CD4-positive, alpha-beta T cell treated with Interferon alpha-2 for 1 hour (primary cell): ENCODE measurements around the gene KPNA3.
"Not testable (repeated sequence)": the region's sequence is repeated elsewhere in the genome, so short reads cannot be mapped to it uniquely, and the experiment has no call there.

Experiments
- DNase-seq, 2 donors: peaks; one replicate each; pipeline ENCODE4 v3.0.0-alpha.2; 2020 to 2022

KPNA3 gene, protein sequence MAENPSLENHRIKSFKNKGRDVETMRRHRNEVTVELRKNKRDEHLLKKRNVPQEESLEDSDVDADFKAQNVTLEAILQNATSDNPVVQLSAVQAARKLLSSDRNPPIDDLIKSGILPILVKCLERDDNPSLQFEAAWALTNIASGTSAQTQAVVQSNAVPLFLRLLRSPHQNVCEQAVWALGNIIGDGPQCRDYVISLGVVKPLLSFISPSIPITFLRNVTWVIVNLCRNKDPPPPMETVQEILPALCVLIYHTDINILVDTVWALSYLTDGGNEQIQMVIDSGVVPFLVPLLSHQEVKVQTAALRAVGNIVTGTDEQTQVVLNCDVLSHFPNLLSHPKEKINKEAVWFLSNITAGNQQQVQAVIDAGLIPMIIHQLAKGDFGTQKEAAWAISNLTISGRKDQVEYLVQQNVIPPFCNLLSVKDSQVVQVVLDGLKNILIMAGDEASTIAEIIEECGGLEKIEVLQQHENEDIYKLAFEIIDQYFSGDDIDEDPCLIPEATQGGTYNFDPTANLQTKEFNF

DNA sequence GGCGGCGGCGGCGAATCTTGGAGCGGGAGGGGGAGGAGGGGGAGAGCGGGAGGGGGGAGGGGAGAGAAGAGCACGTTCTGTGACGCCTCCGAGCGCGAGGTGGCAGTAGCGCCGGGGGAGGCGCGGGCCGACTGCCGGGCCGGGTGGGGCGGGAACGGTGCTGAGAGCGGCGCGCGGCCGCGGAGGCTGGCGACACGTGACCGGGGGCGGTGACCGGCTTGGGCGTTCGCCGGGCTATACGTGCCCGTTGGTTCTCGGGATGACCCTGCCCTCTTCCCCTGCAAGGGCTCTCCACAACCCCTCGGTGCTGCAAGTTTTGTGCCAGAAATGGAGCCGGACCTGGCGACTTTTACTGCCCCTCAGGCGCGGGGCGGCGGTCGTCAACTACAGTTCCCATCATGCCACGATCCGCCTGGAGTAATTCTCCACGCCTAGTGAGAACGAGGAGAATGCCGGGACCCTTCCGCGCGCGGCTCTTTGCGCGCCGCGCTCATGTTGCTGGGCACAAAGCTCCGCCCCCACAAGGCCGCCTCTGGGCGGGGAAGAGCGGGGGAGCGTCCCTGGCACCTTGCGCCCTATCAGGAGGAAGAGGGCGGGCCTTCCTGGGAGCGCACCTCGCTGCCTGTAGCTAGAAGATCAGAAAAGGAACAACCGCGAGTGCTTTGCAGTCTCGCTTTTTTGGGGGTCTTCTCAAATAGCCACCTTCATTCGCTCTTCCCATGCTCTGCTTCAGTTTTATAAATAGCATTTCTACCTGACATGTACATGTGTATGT lies at the start of gene KPNA3:
Gene KPNA3, minus strand, starts transcription at position 133 of the 775 bp plus-strand sequence. CDS start 176 bp downstream, outside the sequence.
- peak; percentile 96 for DNase-seq

DNA sequence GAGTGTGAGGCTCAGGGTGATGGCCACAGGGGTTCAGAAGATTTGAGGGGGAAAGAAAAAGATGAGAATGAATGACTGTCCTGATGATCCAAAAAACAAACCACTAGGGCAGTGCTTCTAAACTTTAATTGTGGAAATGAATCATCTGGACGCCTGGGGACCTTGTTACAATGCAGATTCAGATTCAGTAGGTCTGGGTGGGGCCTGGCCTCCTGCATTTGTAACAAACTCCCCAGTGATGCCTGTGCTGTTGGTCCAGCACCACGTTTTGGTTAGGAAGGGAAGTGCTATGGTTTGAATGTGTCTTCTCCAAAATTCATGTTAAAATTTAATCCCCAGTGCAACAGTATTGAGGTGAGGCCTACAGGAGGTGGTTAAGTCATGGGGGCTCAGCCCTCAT lies 49.5 kb upstream of the KPNA3 start:
- DNase-seq = no peak

DNA sequence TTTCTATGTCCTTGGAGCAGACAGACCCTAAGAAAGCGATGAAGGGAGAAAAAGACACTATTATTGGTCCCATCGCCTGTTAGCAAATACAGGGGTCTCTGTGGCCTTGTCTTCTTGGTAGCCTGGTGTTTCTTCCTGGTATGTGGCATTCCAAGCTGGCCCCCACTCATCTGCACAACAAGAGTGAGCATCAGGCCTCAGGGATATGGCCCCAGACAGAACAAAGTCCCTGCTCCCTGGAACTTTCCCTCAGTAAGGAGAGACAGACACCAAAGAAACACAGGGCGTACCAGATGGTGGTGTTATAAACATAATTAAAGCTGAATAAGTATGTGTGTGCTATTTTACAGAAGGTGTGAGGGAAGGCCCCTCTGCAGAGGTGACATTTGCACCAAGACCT lies 48.2 kb upstream of the KPNA3 start:
- no peak for DNase-seq

DNA sequence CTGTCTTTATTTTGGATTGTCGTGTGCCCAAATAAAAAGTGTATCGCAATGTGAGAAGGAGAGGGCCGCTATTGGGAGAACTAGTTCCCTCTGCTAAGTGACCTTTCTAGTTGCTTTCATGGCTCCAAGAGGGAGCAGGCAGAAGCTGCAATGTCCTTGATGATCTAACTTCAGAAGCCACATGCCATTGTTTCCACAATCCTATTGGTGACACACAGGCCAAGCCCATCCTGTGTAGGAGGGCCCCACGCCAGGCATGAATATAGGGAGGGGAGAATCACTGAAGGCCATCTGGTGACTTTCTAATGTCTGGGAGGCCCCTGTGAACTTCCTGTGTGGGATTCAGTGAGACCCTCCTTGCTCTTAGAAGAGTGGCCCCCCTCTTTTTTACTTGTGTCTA lies 47.8 kb upstream of the KPNA3 start:
- no peak for DNase-seq

DNA sequence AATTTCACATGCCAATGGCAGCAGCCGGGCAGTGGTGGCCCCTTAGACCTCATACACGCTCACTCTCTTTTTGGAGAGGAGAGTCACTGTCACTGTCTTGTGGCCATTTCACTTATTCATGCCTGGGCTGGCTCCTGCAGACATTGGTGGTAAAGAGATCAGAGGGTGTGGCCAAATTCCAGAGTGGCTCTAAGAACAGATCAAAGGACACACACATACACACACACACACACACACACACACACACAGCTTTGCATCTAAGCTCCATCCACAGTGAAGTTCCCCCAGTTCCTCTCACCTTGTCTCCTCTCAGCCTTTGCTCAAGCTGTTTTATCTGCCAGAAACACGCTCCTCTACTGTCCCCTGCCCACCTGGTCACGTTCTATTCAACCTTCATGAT lies 46.5 kb upstream of the KPNA3 start:
- no peak for DNase-seq

DNA sequence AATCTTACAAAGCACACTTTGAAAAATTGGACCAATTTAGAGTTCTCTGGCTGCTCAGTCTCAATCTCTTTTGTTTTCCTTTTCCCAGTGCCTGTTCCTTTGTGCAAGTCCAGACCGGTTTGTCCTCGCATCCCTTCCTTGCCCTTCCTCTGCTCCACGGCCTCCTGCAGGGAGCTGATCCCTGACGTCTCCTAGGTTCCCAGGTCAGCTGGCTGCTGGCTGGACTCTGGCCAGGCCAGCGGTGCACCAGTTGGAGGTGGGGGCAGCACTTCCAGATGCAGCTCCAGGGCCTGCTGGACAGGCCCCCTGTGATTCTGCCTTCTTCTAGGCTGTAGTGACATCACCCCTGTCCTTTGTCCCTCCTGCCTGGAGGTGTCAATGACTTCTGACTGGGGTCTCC lies 44.0 kb upstream of the KPNA3 start:
- no peak for DNase-seq

DNA sequence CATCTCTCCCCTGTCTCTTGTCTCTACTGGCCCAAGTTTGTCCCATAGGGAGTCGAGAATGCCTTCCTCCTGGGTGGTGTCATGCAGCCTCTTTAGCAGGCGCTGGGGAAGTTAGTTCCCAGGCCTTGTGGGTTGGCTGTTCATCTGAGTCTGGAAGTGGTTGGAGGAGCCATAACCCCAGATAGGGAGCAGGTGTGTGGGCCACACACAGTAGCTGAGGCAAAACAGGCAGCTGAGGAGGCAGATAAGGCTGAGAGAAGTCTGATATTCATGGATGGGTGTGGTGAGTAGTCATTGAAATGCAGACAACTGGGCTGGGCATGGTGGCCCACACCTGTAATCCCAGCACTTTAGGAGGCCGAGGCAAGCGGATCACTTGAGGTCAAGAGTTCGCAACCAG lies 40.9 kb upstream of the KPNA3 start:
- no peak for DNase-seq

DNA sequence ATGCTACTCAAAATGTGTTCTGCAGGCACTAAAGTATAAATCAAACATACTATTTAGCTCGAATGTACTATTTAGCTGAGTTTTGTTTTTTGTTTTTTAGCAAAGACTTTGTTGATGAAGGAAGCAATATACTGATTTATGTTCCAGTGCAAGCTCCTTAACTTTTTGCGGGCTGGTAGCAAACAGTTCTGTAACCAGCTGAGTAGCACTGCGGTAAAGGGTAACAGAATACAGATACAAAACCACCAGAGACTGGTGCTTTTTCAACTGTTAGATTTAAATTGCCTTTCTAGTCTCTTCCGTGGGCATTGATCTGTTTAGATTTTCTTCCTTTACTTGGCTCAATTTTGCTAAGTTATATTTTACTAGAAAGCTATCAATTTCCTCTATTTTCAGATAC lies 39.0 kb upstream of the KPNA3 start:
- DNase-seq = no peak

DNA sequence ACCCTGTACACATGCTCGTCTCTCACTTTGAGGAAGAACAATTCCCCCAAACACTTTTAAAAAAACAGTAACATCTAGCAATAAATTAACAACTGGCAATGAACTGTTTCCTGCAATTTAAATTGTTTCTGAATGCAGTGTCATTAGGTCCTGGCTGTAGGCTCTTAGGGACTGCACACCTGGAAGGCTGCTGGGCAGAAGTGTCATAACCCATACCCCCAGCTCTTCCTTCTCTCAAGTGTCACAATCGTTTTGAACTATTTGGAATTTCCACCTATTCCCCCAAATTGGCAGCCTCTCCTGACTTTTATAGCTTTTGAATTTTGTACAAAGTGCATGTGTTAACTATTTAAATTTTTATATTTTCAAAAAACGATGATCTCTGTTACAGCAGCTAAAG lies 38.2 kb upstream of the KPNA3 start:
- no peak for DNase-seq

DNA sequence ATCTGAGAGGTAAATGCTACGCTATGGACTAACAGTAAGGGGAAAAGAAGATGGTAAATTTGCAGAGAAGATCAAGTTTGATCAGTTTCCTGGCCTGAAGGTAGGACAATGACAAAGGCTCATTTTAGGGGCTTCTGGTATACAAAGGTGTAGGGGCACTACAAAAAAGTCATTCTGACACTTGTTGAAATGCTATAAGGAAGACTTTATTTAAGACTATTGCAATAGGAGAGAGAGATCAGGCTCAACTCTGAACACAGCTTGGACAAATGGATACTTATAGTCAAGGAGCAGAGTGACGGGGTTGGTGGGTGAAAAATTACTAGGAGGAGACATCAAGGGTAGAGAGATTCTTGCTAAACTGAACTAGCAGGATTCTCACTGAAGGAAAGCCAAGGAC lies 37.2 kb upstream of the KPNA3 start:
- DNase-seq = no peak

DNA sequence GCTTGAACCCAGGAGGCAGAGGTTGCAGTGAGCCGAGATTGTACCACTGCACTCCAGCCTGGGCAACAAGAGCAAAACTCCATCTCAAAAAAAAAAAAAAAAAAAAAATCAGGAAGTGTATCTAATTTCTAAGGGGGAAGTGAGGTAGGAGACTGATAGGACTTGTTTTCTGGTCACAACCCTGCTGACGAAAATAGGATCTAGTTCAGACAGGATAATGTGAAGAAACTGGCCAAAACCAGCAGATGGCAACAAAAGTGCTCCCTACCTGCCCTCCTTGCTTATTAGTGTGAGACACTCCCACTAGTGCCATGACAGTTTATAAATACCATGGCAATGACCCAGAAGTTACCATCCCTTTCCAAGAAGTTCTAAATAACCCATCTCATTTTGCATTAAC lies 36.0 kb upstream of the KPNA3 start:
- DNase-seq = peak; percentile 4 to 6

DNA sequence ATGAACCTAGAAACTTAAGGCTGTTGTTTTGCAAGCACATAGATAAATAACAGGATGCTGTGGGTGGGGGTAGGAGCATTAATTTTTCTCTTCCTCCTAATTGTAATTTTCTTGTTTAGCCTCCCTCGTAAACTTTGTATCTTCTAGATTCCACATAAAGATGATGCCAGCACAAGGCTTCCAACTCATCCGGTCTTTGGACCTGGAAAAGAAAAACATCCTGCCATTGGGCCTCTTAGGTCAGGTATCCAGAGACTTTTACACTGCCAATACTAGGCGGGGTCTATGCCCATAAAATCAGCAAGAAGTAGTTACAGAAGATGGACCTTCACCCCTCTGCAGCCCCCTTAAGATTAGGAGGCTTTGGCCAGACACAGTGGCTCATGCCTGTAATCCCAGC lies 35.4 kb upstream of the KPNA3 start:
- no peak for DNase-seq

DNA sequence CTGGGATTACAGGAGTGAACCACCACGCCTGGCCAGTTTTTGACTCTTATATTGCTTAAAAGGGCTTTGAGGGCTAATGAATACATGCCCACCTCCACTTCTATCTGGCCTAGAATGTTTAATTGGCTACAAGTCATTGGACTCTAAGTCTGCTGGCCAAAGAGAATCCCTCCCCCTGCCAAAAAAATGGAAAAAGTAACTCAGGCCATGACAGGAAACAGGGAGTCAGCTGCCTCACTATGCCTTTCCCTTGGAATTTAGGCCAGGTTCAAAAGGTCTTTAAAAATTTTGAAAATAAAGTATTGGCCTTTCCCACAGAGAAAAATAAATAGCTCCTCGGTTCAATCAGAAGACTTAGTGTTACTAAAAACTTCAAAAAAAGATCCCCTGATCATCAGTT lies 34.9 kb upstream of the KPNA3 start:
- no peak for DNase-seq

DNA sequence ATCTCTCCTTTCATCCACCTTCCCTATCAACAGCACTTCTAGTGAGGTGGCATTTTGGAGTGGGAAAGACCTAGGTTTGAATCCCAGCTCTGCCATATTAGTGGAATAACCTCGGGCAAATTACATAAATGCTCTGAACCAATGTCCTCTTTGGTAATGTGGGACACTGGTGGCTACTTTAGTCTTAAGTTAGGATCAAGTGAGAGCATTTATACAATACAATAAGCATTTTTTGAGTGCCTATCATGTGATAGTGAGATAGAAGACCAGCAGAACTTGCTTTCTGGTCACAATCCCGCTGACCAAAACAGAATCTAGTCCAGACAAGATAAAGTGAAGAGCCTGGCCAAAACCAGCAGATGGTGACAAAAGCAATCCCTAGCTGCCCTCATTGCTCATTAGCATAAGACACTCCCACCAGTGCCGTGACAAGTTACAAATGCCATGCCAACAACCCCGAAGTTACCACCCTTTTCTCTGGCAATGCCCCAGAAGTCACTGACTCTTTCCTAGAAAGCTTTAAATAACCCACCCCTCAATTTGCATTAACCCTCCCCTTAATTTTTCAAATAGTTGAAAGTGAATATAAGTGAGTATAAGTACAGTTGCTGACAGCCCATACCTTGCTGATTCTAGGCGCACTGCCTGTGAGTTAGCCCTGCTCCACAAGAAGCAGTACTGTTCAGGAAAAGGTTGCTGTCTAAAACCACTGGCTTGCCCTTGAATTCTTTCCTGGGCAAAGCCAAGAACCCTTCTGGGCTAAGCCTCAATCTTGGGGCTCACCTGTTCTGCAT lies 28.9 kb upstream of the KPNA3 start:
- peak in 1 of 2 donors; percentile 2 for DNase-seq

DNA sequence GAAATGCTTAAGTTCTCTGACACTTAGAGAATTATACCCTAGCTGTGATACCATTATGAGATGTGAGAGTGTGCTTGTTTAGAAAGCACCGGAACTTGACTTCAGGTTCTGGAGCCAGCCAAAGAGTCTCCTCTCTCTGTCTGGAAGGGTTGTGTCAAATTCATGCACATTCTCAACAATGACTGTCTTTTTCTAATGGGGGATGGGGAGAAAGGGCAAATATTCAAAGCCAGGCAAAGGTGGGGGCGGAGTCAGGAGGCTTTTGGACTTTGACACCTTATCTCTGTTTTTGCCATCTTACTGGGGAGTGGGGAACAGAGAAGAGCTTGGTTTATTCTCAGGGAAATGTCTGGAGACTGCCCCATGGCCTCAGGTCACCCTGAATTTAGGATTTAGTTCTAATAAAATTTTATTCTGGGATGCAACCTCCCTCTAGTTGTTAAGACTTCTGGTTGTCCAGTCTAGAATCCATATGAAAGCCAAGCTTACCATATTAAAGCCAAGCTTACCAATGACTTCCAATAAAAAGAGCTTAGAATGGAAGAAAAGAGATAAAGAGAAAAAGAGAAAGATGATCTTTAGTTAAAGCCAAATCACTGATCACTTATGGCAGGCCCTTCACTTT lies 28.2 kb upstream of the KPNA3 start:
- no peak for DNase-seq

DNA sequence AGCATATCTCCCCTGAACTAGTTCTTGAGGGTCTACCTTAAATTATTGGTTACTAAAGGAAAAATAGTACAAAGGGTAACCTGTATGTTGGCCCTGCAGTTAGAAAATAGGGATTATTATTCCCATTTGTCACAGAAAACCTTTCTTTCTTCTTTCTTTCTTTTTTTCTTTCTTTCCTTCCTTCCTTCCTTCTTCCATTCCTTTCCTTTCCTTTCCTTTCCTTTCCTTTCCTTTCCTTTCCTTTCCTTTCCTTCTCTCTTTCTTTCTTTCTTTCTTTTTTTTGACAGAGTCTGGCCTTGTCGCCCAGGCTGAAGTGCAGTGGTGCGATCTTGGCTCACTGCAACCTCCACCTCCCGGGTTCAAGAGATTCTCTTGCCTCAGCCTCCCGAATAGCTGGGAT lies 23.6 kb upstream of the KPNA3 start:
- not testable (repeated sequence) for DNase-seq

DNA sequence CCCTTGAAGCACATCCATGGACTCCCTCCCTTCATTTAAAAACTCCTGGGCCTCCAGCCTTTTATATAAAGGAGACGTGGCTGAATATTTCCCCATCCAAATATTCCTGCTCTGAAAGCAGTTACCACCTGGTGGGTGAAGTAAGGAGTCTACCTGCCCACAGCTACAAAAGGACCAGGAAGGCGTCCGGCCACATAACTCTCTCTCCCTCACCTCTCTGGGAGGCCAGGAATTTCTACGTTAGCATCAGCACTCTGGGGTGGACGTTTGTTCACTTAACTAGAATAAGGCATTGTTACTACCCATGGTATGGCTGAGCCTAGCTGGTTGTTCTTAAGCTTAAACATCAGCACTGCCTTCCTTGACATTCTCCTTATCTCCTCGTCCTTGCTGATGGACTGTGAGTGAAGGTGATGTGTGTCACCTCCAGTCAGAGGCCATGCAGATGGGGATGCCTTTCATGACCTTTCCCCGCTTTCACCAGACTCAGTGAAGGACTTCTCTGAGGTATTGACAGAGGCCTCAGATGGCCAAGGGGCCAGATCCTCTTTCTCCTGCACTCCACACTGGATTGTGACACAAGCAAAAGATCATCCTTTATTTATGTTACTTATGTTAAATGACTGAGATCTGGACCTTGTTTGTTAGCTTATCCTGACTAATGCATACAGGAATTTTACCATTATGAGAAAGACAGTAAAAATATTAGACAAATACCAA lies 22.2 kb upstream of the KPNA3 start:
- no peak for DNase-seq

DNA sequence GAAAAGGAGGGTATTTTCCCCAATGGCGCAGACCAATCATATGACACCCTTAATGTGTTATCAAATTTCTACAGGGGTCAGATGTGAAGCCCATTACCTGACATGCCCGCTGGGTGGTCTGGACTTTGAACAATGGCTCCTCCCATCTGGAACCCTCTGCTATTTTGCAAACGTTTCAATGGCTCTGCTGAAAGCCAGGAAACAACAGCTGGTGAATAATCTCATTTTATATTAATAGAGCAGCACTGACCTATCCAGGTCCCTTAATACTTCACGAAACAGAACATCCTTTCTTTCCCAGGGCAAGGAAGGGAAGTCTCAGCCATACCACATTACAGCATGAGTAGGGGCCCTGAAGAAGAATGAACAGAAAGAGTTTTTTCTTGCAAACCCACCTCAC lies 20.3 kb upstream of the KPNA3 start:
- no peak for DNase-seq

DNA sequence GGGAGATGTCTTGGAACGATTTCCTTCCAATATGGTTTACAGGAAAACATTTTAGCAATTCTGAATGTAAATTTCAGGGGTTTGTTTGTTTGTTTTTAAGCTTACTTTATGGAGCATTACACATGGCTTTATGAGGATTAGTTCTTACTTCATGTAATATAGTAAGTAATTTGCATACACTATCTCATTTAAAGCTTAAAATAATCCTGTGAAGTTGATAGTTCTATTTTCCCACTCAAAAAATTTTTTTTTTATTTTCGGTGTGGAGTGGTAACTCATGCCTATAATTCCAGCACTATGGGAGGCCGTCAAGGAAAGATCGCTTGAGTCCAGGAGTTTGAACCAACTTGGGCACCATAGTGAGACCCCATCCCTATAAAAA lies 19.0 kb upstream of the KPNA3 start:
- no peak for DNase-seq

DNA sequence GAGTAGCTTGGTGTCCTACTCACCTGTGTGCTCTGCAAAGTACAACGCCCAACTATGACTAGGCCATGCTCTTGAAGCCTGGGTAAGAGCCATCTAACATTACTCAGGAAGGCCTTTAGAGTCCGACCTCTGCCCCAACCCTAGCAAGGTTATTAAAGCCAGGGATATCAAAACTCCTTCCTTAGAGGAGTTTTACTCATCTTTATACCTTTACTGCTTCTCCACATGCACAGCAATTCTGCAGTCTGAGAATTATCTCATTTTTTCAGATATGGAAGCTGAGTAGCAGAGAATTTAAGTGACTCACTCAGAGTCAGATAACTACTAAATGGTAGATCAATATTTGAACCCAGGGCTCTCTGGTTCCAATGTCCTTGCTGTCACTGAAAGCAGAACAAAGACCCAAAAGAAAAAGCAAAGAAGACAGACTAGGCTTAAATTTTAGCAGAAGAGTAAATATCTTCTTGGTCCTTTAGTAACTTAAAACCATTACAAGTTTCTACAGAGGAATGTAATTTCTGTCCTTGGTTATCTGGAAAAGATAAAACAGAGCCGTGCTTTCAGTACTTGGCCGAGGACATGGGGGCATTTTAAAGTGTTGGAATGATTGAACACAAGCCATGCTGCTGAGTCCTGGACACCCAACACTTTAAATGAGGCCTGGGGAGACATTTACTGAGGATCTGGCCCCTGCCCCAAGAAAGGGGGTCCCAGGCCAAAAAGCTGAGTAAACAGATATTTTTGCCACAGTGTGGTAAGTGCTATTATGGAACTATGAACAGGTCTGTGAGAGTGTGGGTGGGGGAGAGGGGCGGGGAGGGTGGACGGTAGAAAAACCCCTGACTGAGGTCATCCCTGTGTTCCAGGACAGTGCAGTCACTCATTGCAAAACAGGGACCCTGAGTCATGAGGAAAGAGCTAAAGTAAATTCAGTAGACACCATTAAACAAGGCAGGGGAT lies 18.4 kb upstream of the KPNA3 start:
- DNase-seq = no peak

DNA sequence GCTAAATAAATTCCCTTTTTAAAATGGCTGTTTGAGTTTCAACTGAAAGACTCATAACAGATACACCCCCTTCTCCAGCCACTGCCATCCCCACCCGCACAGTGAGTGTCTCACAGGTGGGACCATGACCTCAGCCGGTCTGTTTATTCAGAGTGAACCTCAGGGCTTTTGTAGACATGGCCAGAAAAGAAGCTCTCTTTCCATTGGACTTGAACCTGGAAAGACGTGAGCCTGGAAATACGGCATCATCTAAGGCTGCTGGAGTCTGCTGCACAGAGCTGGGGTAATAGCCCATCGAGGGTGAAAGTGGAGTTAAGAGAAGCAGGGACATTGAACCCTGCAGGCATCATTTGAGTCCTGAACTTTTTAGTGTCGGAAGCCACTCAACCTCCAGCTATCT lies 15.2 kb upstream of the KPNA3 start:
- no peak for DNase-seq
